ENCODE results near the gene CAPNS1.
"Not testable (repeated sequence)": the region's sequence is repeated elsewhere in the genome, so short reads cannot be mapped to it uniquely, and the experiment has no call there.

The CAPNS1 gene

DNA sequence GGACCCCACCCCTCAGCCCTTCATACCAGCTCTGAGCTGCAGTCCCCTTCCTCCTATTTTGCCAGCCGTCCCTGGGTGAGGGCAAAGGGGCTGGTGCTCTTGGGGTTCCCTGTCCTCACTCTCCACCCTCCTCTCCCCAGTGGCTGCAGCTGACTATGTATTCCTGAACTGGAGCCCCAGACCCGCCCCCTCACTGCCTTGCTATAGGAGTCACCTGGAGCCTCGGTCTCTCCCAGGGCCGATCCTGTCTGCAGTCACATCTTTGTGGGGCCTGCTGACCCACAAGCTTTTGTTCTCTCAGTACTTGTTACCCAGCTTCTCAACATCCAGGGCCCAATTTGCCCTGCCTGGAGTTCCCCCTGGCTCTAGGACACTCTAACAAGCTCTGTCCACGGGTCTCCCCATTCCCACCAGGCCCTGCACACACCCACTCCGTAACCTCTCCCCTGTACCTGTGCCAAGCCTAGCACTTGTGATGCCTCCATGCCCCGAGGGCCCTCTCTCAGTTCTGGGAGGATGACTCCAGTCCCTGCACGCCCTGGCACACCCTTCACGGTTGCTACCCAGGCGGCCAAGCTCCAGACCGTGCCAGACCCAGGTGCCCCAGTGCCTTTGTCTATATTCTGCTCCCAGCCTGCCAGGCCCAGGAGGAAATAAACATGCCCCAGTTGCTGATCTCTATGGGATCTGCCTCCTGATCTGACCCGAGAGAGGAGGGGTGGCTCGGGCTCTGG lies 10.0 kb downstream of the CAPNS1 start:
- Mint-ChIP-seq H3K4me3 (no peak overlapping the region), H3K27ac (no peak overlapping the region), H3K9me3 (no peaks in the 10 kb centered on the region), H3K27me3 (no peaks in the 10 kb centered on the region), H3K36me3 (ENCODE audit: low read depth) (peaks cover 72% of the 10 kb centered on the region), H3K4me1 (ENCODE audit: low read depth) (peaks cover 36% of the 10 kb centered on the region)
- intact Hi-C loops (cut with micrococcal nuclease): loop anchor here (10.0 kb wide), 1 partner anchor 65 kb away; the partner anchor contains the start of genes ZNF146 and ZNF565

- intact Hi-C loops (cut with micrococcal nuclease): no loop called here
- H3K4me1 Mint-ChIP-seq (ENCODE audit: low read depth): peaks cover 36% of the 10 kb centered on the region
- peaks cover 68% of the 10 kb centered on the region for H3K36me3 Mint-ChIP-seq (ENCODE audit: low read depth)
- no peak overlapping the region for H3K27ac Mint-ChIP-seq
- H3K27me3 Mint-ChIP-seq: no peaks in the 10 kb centered on the region
- no peak overlapping the region for H3K4me3 Mint-ChIP-seq
- H3K9me3 Mint-ChIP-seq: no peaks in the 10 kb centered on the region
Measured at GRCh38 chr19:36150586-36150985, 10.7 kb downstream of the CAPNS1 start.

DNA sequence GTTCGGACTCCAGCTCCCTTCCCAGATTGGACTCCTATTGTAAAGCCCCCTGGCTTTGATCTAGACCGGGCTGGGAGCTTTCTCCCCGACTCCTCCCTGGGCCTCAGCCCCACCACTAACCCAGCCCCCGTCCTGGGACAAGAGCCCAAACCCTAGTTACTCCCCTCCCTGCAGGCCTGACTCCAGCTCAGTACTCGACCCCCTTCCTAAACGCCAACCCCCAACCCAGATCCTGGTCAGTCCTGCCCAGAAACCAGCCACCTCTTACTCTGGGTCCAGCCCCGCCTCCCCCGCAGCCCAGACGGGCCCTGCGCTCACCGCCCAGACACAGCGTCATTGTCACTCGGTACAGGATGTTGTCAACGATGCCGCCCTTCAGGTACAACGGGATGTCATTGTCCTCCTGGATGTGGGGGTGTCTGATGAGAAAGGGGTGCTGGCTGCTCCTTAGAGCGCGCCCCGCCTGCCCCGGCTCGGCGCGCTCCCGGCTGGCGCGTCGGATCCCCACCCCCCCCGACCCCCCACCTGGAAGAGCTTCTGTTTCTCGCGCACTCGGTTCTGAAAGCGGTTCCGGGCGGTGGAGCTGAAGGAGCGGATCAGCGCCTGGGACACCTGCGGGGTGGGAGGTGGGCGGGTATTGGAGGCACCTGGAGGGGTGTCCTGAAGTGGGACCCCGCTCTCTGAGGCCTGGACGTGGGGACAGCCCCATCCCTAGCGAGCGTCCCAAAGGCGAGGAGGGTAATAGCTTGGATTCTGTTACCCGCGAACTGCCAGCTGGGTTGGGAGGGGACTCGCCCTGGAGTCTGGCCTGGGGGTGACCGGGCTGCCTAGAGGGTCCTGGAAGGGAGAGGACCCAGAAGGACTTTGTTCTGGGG lies 11.5 kb downstream of the CAPNS1 start:
- H3K4me3 Mint-ChIP-seq: no peak overlapping the region
- H3K27me3 Mint-ChIP-seq: no peaks in the 10 kb centered on the region
- H3K36me3 Mint-ChIP-seq (ENCODE audit: low read depth): peaks cover 63% of the 10 kb centered on the region
- H3K9me3 Mint-ChIP-seq: no peaks in the 10 kb centered on the region
- intact Hi-C loops (cut with micrococcal nuclease): no loop called here
- peaks cover 33% of the 10 kb centered on the region for H3K4me1 Mint-ChIP-seq (ENCODE audit: low read depth)
- H3K27ac Mint-ChIP-seq: no peak overlapping the region

DNA sequence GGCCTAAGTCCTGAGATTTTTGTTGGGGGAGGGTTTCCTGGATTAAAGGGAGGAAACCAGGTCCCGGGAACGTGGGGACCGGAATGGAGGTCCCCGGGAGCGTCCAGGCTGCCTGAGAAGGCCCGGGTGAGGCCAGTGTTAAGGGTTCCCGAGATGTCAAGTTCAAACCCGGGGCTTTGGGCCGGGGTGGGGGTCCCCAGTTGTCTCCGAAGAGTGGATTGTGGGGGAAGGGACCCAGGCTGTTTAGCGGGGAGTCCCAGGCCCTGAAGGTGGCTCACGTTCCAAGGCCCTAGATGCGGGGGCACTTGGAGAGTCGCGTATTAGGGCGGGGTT lies 12.1 kb downstream of the CAPNS1 start:
- H3K27ac Mint-ChIP-seq: no peak overlapping the region
- H3K4me1 Mint-ChIP-seq (ENCODE audit: low read depth): peaks cover 30% of the 10 kb centered on the region
- intact Hi-C loops (cut with micrococcal nuclease): no loop called here
- no peaks in the 10 kb centered on the region for H3K27me3 Mint-ChIP-seq
- peaks cover 57% of the 10 kb centered on the region for H3K36me3 Mint-ChIP-seq (ENCODE audit: low read depth)
- H3K9me3 Mint-ChIP-seq: no peaks in the 10 kb centered on the region
- H3K4me3 Mint-ChIP-seq: no peak overlapping the region

DNA sequence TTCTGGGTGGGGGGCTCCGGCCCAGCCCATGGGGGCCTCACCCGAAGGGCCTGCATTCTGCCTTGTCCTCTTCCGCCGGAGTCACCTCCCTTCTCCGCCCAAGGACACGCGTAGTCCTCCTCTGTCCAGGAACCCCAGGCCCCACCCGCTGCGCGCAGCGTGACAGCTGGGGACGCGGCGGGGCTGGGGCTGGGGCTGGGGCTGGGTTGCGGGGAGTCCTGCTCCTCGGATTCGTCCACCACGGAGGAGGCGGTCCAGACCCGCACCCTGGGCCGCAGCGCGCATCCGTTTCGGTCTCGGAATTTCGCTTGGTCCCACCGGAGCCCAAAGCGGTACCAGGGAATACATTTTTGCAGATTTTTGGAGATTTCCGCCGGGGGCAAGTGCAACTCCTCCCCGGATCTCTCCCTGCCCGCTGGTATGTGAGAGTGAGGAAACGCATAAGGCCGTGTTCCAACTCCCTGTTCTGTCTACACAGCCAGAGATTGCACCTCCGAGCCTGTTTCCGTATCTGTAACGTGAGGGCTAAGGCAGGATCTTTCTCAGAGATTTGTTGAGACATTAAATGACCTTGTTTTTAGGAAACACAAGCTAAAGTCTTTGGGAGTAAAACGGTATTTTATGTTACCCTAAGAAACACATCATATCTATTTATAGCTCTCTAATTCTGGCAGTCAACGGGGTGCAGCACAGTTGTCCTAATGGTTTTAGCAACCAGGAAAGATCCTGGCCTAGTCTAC lies 12.7 kb downstream of the CAPNS1 start, which contains the start of gene COX7A1:
Gene COX7A1 (minus strand): TSS at position 96 of the 740 bp plus-strand sequence. CDS start 40 bp downstream, at position 56.
- peaks cover 30% of the 10 kb centered on the region for H3K4me1 Mint-ChIP-seq (ENCODE audit: low read depth)
- peaks cover 54% of the 10 kb centered on the region for H3K36me3 Mint-ChIP-seq (ENCODE audit: low read depth)
- intact Hi-C loops (cut with micrococcal nuclease): no loop called here
- no peaks in the 10 kb centered on the region for H3K27me3 Mint-ChIP-seq
- no peaks in the 10 kb centered on the region for H3K9me3 Mint-ChIP-seq
- no peak within 1 kb of the TSS for H3K27ac Mint-ChIP-seq
- H3K4me3 Mint-ChIP-seq: peak within 1 kb of the TSS; percentile 15

DNA sequence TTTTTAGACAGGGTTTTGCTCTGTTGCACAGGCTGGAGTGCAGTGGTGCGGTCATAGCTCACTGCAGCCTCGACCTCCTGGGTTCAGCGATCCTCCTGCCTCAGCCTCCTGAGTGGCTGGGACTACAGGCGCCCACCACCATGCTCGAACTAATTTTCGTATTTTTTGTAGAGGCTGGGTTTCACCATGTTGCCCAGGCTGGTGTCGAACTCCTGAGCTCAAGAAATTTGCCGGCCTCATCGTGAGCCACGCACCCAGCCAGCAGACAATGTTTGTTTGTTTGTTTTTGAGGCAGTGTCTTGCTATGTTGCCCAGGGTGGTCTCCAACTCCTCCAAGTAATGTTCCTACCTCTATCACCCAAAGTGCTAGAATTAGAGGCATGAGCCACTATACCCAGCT lies 13.3 kb downstream of the CAPNS1 start:
- no peak overlapping the region for H3K27ac Mint-ChIP-seq
- intact Hi-C loops (cut with micrococcal nuclease): no loop called here

GRCh38 chr19:36160821-36161596 lies 21.1 kb downstream of the CAPNS1 start:
- intact Hi-C loops (cut with micrococcal nuclease): no loop called here
- H3K9me3 Mint-ChIP-seq: no peaks in the 10 kb centered on the region
- peaks cover 53% of the 10 kb centered on the region for H3K36me3 Mint-ChIP-seq (ENCODE audit: low read depth)
- H3K27ac Mint-ChIP-seq: no peak overlapping the region
- H3K4me1 Mint-ChIP-seq (ENCODE audit: low read depth): no peaks in the 10 kb centered on the region
- H3K27me3 Mint-ChIP-seq: no peaks in the 10 kb centered on the region
- no peak overlapping the region for H3K4me3 Mint-ChIP-seq

More for the DNA sequence above, 13.3 kb downstream of the CAPNS1 start:
- no peaks in the 10 kb centered on the region for H3K9me3 Mint-ChIP-seq
- H3K27me3 Mint-ChIP-seq: no peaks in the 10 kb centered on the region
- peaks cover 30% of the 10 kb centered on the region for H3K4me1 Mint-ChIP-seq (ENCODE audit: low read depth)
- H3K4me3 Mint-ChIP-seq: no peak overlapping the region
- H3K36me3 Mint-ChIP-seq (ENCODE audit: low read depth): peaks cover 54% of the 10 kb centered on the region

DNA sequence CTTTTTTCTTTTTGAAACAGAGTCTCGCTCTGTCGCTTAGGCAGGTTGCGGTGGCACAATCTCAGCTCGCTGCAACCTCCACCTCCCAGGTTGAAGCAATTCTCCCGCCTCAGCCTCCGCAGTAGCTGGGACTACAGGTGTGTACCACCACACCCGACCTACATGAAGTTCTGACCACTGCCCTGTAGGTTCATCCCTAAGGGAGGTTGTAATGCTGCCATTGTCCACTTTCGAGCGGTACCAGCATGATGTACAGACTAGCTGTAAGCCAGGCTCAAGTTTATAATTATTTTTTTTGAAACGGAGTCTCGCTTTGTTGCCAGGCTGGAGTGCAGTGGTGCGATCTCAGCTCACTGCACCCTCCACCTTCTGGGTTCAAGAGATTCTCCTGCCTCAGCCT lies 23.9 kb downstream of the CAPNS1 start:
- intact Hi-C loops (cut with micrococcal nuclease): no loop called here
- H3K9me3 Mint-ChIP-seq: no peaks in the 10 kb centered on the region
- H3K36me3 Mint-ChIP-seq (ENCODE audit: low read depth): peaks cover 45% of the 10 kb centered on the region
- H3K4me3 Mint-ChIP-seq: no peak overlapping the region
- no peaks in the 10 kb centered on the region for H3K4me1 Mint-ChIP-seq (ENCODE audit: low read depth)
- no peaks in the 10 kb centered on the region for H3K27me3 Mint-ChIP-seq
- no peak overlapping the region for H3K27ac Mint-ChIP-seq

DNA sequence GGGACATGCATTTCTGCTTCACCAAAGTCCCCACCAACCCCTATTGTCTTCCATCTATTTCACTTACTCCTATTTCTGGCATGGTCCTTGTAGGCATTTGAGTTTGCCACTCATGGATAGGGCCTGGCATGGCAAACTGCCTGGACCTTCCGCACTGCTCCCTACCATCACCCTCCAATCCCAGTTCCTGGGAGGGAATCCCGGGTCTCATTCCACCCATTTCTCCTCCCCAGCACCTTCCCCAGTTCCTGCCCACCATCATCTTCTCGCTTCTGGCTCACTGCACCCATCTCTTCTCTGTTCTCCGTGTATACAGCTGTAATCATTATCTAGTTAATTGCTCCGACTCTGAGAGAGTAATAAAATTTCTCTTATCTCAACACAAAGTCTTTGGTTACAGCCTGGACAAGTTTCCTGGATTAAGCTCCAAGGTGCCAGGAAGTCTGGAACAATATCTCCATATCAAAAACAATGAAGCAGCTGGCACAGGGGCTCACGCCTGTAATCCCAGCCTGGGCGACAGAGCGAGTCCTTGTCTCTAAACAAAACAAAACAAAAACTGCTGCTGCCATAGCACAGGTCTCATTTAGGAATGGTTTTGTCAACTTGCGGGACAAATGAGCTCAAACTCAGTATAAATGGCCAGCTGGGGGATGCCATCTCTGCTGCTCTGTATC lies 29.4 kb downstream of the CAPNS1 start:
- Mint-ChIP-seq H3K4me3 (no peak overlapping the region), H3K27ac (no peak overlapping the region), H3K4me1 (ENCODE audit: low read depth) (no peaks in the 10 kb centered on the region), H3K27me3 (no peaks in the 10 kb centered on the region), H3K9me3 (no peaks in the 10 kb centered on the region), H3K36me3 (ENCODE audit: low read depth) (peaks cover 9% of the 10 kb centered on the region)
- intact Hi-C loops (cut with micrococcal nuclease): no loop called here

- no peaks in the 10 kb centered on the region for H3K27me3 Mint-ChIP-seq
- no peak overlapping the region for H3K27ac Mint-ChIP-seq
- intact Hi-C loops (cut with micrococcal nuclease): no loop called here
- H3K9me3 Mint-ChIP-seq: no peaks in the 10 kb centered on the region
- no peak overlapping the region for H3K4me3 Mint-ChIP-seq
- H3K4me1 Mint-ChIP-seq (ENCODE audit: low read depth): no peaks in the 10 kb centered on the region
- no peaks in the 10 kb centered on the region for H3K36me3 Mint-ChIP-seq (ENCODE audit: low read depth)
Measured at GRCh38 chr19:36172852-36173251, 33.0 kb downstream of the CAPNS1 start.

GRCh38 chr19:36173846-36174245 lies 34.0 kb downstream of the CAPNS1 start:
- H3K4me1 Mint-ChIP-seq (ENCODE audit: low read depth); intact Hi-C loops (cut with micrococcal nuclease): not testable (repeated sequence)

GRCh38 chr19:36179077-36179476 lies 39.2 kb downstream of the CAPNS1 start:
- H3K4me1 Mint-ChIP-seq (ENCODE audit: low read depth): not testable (repeated sequence)

More at GRCh38 chr19:36173846-36174245, 34.0 kb downstream of the CAPNS1 start:
- not testable (repeated sequence) for H3K27me3 Mint-ChIP-seq; H3K36me3 Mint-ChIP-seq (ENCODE audit: low read depth); H3K27ac Mint-ChIP-seq; H3K9me3 Mint-ChIP-seq; H3K4me3 Mint-ChIP-seq

More at GRCh38 chr19:36179077-36179476, 39.2 kb downstream of the CAPNS1 start:
- H3K27me3 Mint-ChIP-seq; H3K9me3 Mint-ChIP-seq; H3K4me3 Mint-ChIP-seq; intact Hi-C loops (cut with micrococcal nuclease); H3K27ac Mint-ChIP-seq: not testable (repeated sequence)
- peaks cover 15% of the 10 kb centered on the region for H3K36me3 Mint-ChIP-seq (ENCODE audit: low read depth)

Data from dendritic cell treated with granulocyte-macrophage colony-stimulating factor and Interleukin-4, amounts not matched to agents 40 ng/mL and 50 ng/mL, for 4 days (primary cell).